Measurements from ENCODE around the gene RHBDD2.

DNA sequence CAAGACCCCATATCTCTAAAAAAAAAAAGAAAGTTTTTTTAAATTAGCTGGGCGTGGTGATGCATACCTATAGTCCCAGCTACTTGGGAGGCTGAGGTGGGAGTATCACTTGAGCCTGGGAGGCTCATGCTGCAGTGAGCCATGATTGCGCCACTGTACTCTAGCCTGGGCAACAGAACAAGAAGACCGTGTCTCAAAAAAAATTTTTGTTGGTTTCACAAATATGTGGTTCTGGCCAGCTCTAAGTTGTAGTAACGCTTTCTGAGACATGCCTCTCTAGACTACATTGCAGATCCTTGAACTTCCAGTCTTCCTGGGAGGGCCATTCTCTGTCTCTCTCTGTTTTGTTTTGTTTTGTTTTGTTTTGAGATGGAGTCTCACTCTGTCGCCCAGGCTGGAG, 24.6 kb upstream of the RHBDD2 start:
- TF ChIP-seq, protein P1, sequence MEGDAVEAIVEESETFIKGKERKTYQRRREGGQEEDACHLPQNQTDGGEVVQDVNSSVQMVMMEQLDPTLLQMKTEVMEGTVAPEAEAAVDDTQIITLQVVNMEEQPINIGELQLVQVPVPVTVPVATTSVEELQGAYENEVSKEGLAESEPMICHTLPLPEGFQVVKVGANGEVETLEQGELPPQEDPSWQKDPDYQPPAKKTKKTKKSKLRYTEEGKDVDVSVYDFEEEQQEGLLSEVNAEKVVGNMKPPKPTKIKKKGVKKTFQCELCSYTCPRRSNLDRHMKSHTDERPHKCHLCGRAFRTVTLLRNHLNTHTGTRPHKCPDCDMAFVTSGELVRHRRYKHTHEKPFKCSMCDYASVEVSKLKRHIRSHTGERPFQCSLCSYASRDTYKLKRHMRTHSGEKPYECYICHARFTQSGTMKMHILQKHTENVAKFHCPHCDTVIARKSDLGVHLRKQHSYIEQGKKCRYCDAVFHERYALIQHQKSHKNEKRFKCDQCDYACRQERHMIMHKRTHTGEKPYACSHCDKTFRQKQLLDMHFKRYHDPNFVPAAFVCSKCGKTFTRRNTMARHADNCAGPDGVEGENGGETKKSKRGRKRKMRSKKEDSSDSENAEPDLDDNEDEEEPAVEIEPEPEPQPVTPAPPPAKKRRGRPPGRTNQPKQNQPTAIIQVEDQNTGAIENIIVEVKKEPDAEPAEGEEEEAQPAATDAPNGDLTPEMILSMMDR (IDR thresholded peaks at IDR 0.05), result no peak
- TF ChIP-seq EP300 (IDR thresholded peaks at IDR 0.05; ENCODE audit: borderline replicate concordance in 1 of 2, low read depth in 1 of 2, low read length in 1 of 2) (no peak), TAF1 (IDR thresholded peaks at IDR 0.05; ENCODE audit: borderline replicate concordance, low read depth, low read length) (no peak)
